ENCODE results near the gene EXOC1L. TPM values are rescaled to one million over a fixed set of nuclear protein-coding genes. Genes with fewer than 3 reads are reported as not detected.

The EXOC1L gene
- total and polyA plus RNA-seq, 2 of the 13 experiments (the other 11 are each of a cell fraction or from before 2014, with no cell fraction given): not detected

GRCh38 chr4:55830716-55831115, 11.1 kb downstream of the EXOC1L start:
- ChIA-PET POLR2A (no interaction called here), CTCF (ENCODE audit: low intra/inter-chr PET ratio, low total read pairs) (no interaction called here)
- intact Hi-C loops (cut with micrococcal nuclease; ENCODE audit: unreplicated experiment) (no loop called here), in situ Hi-C loops (cut with HindIII; ENCODE audit: extremely low pct_ligation_motif_present, low pct_unique_long_range_greater_than_20kb) (no loop called here)
- Histone ChIP-seq H2AFZ (ENCODE audit: low read length) (no peak overlapping the region), H3K4me1 (ENCODE audit: insufficient read depth, low read length) (no peaks in the 10 kb centered on the region), H4K20me1 (ENCODE audit: insufficient read depth, low read length) (no peaks in the 10 kb centered on the region), H3K9ac (ENCODE audit: insufficient read depth, low read depth, low read length) (no peak overlapping the region), H3K4me3 (replicated peaks in 1 of 3; ENCODE audit: insufficient read depth in 1 of 3, low read depth in 2 of 3, low read length in 3 of 3) (no peak overlapping the region), H3K79me2 (ENCODE audit: insufficient read depth, low read length) (no peaks in the 10 kb centered on the region), H3K9me3 (ENCODE audit: low read length) (no peaks in the 10 kb centered on the region), H3K27ac (ENCODE audit: extremely low read length, insufficient read depth, low read length) (no peak overlapping the region), H3K4me2 (ENCODE audit: low read depth, low read length) (no peak overlapping the region), H3K27me3 (ENCODE audit: control insufficient read depth in 1 of 2, insufficient read depth in 2 of 2, low read length in 2 of 2) (peaks cover 0 to 3% of the 10 kb centered on the region in 2 experiments; a peak in 1 of 5 replicates), H3K36me3 (replicated peaks in 1 of 2; ENCODE audit: control insufficient read depth in 1 of 2, insufficient read depth in 2 of 2, low read length in 2 of 2) (no peaks in the 10 kb centered on the region)
- ATAC-seq: no peak
- DNase-seq (ENCODE audit: low spot score): no peak
- no TSS peak for BruUV-seq (replicated peaks)
- TF ChIP-seq TP53 (CRISPR knock-in tag; conservative IDR thresholded peaks at IDR 0.05) (no peak), RXRA (CRISPR knock-in tag; IDR thresholded peaks at IDR 0.05) (no peak), ZNF282 (IDR thresholded peaks at IDR 0.05; ENCODE audit: partially characterized antibody) (no peak), DNMT3B (CRISPR knock-in tag; conservative IDR thresholded peaks at IDR 0.05) (no peak), RNF219 (CRISPR knock-in tag; IDR thresholded peaks at IDR 0.05) (no peak), ZNF781 (CRISPR knock-in tag; IDR thresholded peaks at IDR 0.05; ENCODE audit: borderline replicate concordance, not compliant biosample characterization) (no peak), SP140L (CRISPR knock-in tag; IDR thresholded peaks at IDR 0.05; ENCODE audit: borderline replicate concordance) (no peak), ZNF17 (CRISPR knock-in tag; IDR thresholded peaks at IDR 0.05) (no peak)
- WGBS (ENCODE audit: low lambda C conversion rate): 8% methylated on average over 4 of the region's 4 CpGs
- FAIRE-seq: no peak

All from HepG2 (cell line).